Activated CD8-positive, alpha-beta memory T cell treated with anti-CD3 and anti-CD28 coated beads for 24 hours (primary cell): Measurements from ENCODE around the gene CCDC85C.

Experiments used
- DNase-seq: peaks from one replicate; pipeline ENCODE4 v3.0.0-alpha.2; 2020

The CCDC85C gene

DNA sequence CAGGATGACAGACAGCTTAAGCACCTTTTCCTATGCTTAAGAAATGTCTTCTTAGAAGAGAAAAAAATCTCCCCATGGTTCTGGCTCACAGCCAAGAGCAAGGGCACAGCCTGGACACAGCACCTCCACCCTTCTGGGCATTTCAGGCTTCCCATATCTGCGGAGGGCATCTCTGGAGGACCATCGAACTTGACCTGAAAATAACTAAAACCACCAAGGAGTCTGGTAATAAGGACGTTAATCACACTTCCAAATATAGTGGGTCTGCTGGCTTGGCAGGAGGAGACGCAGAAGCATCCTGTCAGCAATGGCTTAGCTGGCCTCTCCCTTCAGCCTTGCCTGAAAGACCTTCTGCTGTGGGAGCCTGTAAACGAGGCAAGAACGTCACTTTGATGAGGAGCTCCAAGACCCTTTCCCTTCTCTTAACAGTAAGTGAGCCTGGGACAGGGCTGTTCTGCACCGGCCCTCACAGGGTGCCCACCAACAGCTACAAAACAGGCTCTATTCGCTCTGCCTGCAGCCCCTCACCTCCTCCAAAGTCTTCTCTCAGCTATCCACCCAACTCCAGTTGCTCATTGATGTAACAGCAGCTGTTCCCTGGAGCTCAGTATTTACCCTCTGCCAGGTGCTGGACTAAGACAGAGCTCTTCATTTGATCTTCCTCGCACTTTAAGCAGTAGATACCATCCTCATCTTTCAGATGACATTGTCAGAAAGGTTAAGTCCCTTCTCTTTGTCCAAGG is 136.5 kb downstream of the CCDC85C start:
- DNase-seq = no peak

DNA sequence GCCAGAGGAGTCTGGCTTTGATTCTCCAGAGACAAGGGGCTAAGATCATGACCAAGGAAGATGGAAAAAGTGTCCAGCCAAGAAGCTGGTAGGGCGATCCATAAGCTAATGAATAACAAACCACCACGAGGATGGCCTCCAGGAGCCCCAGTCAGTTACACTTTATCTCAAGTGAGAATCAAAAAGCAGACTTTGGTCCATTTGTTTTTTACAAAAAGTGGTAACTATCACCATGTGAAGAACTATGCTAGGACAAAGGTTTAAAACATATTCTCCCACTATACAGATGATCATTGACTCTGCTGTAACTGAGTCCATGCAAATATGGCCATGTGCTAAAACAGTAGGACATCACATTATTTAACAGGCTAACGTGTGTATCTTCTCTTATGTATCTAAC is 137.2 kb downstream of the CCDC85C start:
- DNase-seq = no peak

DNA sequence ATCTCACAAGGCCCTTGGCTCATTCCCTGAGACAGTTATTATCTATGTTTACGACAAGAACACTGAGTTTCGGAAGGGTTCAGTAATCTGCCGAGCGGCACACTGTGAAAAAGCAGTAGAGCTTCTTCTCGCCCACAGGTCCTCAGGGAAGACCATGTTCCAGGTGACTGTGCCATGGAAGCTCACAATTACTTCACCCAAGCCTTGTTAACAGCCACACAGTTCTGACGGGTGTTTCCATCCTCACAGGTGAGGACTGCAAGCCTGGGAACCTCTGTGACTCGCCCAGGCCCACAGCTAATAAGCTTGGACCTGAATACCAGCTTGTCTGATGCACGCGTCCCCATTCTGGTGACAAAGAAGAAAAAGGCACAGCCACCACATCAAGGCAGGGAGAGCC is 138.7 kb downstream of the CCDC85C start:
- no peak for DNase-seq

DNA sequence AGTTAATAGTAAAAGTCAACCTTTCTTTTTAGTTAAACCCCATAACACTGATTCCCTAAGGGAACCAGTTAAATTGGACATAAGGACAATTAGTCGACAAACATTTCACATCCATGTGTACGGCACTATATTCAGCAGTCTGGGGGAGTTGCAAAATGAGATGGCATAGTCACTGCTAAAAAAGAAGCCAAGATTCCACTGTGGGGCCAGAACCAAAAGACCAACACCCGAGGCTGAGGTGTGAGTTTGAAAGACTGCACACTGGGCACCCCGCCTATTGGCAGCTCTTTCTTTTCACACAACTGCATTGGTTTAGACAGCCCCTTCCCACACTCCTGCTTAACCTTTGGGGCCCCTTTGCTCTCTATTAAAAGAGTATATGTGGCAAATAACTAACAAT is 140.0 kb downstream of the CCDC85C start:
- no peak for DNase-seq

DNA sequence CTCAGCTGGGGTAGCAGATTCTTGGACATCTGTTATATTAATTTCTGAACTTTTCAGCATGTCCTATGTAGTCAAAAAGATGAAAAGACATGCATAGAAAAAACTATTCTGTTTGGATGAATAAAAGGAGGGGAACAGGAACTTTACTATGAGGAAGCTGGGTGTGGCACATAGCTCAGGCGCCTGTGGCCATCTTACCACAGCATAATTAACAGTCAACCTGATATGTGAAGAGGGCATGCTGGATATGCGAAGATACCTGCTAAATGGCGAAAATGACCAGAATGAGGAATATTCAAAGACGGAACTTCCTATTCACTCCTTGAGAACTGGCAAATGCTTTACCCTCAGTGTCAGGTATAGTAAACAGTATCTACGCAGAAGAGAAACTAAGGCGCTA is 141.8 kb downstream of the CCDC85C start:
- no peak for DNase-seq

DNA sequence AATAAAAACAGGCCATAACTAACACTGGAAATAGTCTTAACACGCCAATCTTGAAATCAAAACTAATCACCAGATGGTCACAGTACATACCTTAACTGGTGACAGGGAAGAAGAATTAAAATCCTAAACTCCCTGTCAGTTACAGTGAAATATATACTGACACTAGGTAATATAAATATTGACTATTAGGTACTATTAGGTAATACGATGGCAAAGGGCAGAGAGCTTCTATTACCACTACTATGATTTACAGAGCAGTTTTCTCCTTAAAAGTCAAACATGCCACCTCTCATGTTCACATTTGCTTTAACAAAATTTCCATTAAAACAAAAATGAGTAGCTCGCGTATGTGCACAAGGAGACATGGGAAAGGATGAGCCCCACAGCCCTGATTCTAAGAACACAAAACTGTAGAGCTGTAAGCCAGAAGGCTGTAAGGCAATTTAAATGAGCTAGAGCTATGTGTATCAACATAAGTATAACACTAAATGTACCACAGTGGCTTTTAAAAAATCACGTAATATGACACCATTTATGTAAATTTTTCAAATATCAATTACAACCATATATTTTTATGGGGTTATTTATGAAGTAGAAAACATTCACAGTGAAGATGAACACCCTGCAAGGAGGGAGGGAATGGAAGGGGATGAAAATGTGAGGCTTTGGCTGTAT is 142.5 kb downstream of the CCDC85C start:
- no peak for DNase-seq

- DNase-seq = no peak
Measured at GRCh38 chr14:99460793-99461192, 143.2 kb downstream of the CCDC85C start.

DNA sequence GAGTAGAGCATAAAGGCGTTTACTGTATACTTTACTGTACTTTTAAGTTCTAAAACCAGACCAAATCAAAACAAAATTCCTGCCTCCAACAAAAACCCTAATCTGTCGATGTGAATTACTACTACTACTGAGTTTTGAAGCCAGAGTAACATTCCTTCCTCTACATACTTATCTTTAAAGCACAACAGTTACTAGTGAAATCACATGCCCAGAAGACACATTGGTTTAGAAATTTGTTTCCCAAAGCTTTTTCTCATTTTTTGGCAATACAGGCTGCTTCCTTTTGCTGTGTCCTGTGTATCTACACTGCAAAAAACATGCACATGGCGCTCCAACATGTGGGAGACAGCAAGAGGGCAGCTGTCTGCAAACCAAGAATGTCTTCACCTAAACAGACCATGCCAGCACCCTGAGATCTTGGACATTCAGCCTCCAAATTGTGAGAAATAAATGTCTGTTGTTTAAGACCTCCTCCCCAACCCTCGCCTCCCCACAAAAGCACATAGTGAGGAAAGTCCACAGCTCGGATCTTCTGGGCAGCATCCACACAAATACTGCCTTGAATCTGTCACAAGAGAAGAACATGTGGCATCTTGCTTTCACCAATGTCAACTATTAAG is 144.4 kb downstream of the CCDC85C start:
- DNase-seq = no peak

- DNase-seq = no peak
Measured at GRCh38 chr14:99454246-99454645, 149.8 kb downstream of the CCDC85C start.

DNA sequence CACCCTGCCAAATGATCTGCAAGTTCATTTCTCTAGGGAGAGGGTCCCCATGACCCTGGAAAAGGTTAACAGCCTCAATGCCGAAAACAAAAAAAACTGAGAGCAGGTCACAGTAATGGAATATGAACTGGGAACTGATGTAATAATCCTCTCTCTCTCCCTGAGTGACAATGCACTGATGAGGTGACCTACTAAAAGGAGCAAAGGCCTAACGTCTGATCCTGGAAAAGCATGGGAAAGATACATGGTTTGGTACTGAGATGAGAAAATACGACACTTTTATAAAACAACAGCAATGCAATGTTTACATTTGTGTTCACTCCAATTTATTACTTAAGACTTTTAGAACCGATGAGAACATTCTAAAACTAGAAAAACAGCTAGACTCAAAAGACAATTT is 151.0 kb downstream of the CCDC85C start:
- DNase-seq = no peak

- no peak for DNase-seq
Measured at GRCh38 chr14:99451234-99451633, 152.8 kb downstream of the CCDC85C start.

DNA sequence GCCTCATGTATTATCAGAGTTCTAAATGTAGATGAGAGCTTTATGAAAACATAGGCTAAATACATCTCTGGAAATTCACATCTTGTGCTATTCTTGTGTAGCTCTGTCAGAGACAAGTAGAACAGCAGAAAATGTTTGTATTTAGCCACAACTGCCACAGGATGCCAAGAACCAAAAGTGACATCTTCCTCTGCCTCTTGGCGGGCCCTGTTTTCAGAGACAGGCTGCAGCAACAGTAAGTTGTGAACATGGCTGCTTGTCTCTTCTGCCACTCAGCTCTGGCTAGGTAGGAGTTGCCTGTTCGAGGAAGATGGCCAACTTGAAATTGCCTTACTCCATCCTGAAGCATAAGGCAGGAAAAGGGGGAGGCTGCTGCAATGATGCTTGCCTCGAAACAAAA is 153.7 kb downstream of the CCDC85C start:
- DNase-seq = no peak
